ENCODE measurements around the gene HPCA. TPM values are rescaled to one million over a fixed set of nuclear protein-coding genes. Genes with fewer than 3 reads are reported as not detected.
A peak's percentile ranks its signal among the peaks of the same experiment; 100 is the strongest.

The HPCA gene
- total RNA-seq, 1 experiment from 2014 or later: 1.2 TPM

DNA sequence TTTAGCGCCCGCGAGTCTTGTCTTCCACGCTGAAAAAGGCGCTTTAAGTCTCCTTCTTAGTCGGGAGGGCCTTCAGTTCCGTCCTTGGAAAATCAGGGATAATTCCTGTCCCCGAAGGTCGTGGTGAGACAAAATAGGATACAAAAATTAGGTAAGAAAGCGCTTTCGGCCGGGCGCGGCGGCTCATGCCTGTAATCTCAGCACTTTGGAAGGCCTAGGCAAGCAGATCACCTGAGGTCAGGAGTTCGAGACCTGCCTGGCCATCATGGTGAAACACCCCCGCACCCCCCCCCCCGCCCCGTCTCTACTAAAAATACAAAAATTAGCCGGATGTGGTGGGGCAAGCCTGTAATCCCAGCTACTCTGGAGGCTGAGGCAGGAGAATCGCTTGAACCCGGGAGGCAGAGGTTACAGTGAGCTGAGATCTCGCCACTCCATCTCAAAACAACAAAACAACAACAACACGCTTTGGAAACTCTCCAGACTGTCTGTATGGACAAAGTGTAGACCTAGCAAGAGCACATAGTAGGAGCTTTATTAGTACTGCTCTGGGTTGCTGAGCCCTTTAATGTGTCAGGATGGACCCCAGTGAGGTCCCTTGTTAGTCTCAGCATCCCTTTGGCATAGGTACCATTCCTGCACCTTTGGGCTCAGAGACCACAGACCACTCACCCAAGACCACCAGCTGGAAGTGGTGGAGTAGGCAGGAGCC lies 15.7 kb downstream of the HPCA start:
- TF ChIP-seq TCF7L2 (IDR thresholded peaks at IDR 0.05; ENCODE audit: low read depth, low read length) (no peak), POLR2AphosphoS5 (IDR thresholded peaks at IDR 0.05; ENCODE audit: low read depth, low read length) (no peak), SIN3A (IDR thresholded peaks at IDR 0.05; ENCODE audit: borderline replicate concordance, insufficient read depth, low read depth, low read length) (no peak)
- TF ChIP-seq, protein P1, sequence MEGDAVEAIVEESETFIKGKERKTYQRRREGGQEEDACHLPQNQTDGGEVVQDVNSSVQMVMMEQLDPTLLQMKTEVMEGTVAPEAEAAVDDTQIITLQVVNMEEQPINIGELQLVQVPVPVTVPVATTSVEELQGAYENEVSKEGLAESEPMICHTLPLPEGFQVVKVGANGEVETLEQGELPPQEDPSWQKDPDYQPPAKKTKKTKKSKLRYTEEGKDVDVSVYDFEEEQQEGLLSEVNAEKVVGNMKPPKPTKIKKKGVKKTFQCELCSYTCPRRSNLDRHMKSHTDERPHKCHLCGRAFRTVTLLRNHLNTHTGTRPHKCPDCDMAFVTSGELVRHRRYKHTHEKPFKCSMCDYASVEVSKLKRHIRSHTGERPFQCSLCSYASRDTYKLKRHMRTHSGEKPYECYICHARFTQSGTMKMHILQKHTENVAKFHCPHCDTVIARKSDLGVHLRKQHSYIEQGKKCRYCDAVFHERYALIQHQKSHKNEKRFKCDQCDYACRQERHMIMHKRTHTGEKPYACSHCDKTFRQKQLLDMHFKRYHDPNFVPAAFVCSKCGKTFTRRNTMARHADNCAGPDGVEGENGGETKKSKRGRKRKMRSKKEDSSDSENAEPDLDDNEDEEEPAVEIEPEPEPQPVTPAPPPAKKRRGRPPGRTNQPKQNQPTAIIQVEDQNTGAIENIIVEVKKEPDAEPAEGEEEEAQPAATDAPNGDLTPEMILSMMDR (IDR thresholded peaks at IDR 0.05): no peak
- TF ChIP-seq, protein P2, sequence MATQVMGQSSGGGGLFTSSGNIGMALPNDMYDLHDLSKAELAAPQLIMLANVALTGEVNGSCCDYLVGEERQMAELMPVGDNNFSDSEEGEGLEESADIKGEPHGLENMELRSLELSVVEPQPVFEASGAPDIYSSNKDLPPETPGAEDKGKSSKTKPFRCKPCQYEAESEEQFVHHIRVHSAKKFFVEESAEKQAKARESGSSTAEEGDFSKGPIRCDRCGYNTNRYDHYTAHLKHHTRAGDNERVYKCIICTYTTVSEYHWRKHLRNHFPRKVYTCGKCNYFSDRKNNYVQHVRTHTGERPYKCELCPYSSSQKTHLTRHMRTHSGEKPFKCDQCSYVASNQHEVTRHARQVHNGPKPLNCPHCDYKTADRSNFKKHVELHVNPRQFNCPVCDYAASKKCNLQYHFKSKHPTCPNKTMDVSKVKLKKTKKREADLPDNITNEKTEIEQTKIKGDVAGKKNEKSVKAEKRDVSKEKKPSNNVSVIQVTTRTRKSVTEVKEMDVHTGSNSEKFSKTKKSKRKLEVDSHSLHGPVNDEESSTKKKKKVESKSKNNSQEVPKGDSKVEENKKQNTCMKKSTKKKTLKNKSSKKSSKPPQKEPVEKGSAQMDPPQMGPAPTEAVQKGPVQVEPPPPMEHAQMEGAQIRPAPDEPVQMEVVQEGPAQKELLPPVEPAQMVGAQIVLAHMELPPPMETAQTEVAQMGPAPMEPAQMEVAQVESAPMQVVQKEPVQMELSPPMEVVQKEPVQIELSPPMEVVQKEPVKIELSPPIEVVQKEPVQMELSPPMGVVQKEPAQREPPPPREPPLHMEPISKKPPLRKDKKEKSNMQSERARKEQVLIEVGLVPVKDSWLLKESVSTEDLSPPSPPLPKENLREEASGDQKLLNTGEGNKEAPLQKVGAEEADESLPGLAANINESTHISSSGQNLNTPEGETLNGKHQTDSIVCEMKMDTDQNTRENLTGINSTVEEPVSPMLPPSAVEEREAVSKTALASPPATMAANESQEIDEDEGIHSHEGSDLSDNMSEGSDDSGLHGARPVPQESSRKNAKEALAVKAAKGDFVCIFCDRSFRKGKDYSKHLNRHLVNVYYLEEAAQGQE (IDR thresholded peaks at IDR 0.05; ENCODE audit: insufficient read depth in 1 of 2, low read depth in 2 of 2, low read length in 1 of 2): no peak
- H3K27ac ChIP-seq (ENCODE audit: low read length): peak overlapping the region; percentile 77
- DNase-seq (ENCODE audit: low read depth, low spot score) (no peak), ATAC-seq (no peak)
- intact Hi-C loops (cut with micrococcal nuclease; ENCODE audit: unreplicated experiment): no loop called here
- in situ Hi-C loops (cut with HindIII; ENCODE audit: low pct_unique_long_range_greater_than_20kb, low sequenced_read_pairs): no loop called here
- CTCF ChIA-PET: no interaction called here
- H3K4me3 ChIP-seq (ENCODE audit: low read depth in 2 of 2, low read length in 2 of 2): peak overlapping the region; percentile 57 to 75
- H3K9me3 ChIP-seq (ENCODE audit: control insufficient read depth, insufficient read depth, low read depth, low read length): no peaks in the 10 kb centered on the region
- POLR2A ChIA-PET: interaction anchor here (0.7 kb wide), 1 partner anchor 10 kb away, joined by 6 read pairs; no protein-coding TSS in a partner anchor
- no TSS peak for BruUV-seq (replicated peaks)
- no peaks in the 10 kb centered on the region for H3K27me3 ChIP-seq (ENCODE audit: control insufficient read depth, insufficient read depth, low read length)
- H3K36me3 ChIP-seq (ENCODE audit: control insufficient read depth, insufficient read depth, low read length): no peaks in the 10 kb centered on the region; the same call in 1 of the 2 replicates
- 0 out of 2 replicates have a peak, but pooled peaks cover 5% of the 10 kb centered on the region for H3K4me1 ChIP-seq (ENCODE audit: control insufficient read depth, insufficient read depth, low read length)

DNA sequence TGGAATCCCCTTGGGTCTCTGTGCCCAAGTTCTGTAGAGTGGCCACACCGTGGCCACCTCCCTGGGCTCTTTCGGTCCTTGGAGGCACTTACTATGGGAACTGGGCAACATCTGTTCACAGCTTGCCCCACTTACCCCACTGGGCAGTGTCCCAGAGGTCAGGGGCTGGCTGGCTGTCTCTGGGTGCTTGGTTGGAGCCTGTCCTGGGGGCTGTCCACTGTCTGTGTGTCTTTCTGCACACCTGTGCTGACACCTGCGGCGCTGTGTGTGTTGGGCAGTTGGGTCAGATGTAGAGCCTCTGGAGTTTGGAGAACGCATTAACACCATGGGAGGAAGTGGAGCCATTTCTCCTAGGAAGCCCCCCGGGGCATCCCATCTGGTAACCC lies 16.2 kb downstream of the HPCA start:
- CTCF ChIA-PET: no interaction called here
- intact Hi-C loops (cut with micrococcal nuclease; ENCODE audit: unreplicated experiment): no loop called here
- BruUV-seq (replicated peaks): no TSS peak

More for the DNA sequence above, 16.2 kb downstream of the HPCA start:
- H3K36me3 ChIP-seq (ENCODE audit: control insufficient read depth, insufficient read depth, low read length): no peaks in the 10 kb centered on the region; the same call in 1 of the 2 replicates
- DNase-seq (ENCODE audit: low read depth, low spot score) (no peak), ATAC-seq (no peak)
- H3K27me3 ChIP-seq (ENCODE audit: control insufficient read depth, insufficient read depth, low read length): no peaks in the 10 kb centered on the region
- H3K9me3 ChIP-seq (ENCODE audit: control insufficient read depth, insufficient read depth, low read depth, low read length): no peaks in the 10 kb centered on the region
- H3K4me3 ChIP-seq (ENCODE audit: low read depth in 2 of 2, low read length in 2 of 2): no peak overlapping the region
- POLR2A ChIA-PET: no interaction called here
- H3K27ac ChIP-seq (ENCODE audit: low read length): no peak overlapping the region
- H3K4me1 ChIP-seq (ENCODE audit: control insufficient read depth, insufficient read depth, low read length): 0 out of 2 replicates have a peak, but pooled peaks cover 5% of the 10 kb centered on the region
- TF ChIP-seq, protein P1 (IDR thresholded peaks at IDR 0.05): no peak
- TF ChIP-seq TCF7L2 (IDR thresholded peaks at IDR 0.05; ENCODE audit: low read depth, low read length) (no peak), SIN3A (IDR thresholded peaks at IDR 0.05; ENCODE audit: borderline replicate concordance, insufficient read depth, low read depth, low read length) (no peak), POLR2AphosphoS5 (IDR thresholded peaks at IDR 0.05; ENCODE audit: low read depth, low read length) (no peak)
- TF ChIP-seq, protein P2 (IDR thresholded peaks at IDR 0.05; ENCODE audit: insufficient read depth in 1 of 2, low read depth in 2 of 2, low read length in 1 of 2): no peak
- in situ Hi-C loops (cut with HindIII; ENCODE audit: low pct_unique_long_range_greater_than_20kb, low sequenced_read_pairs): no loop called here
